Raji (cell line): ENCODE measurements around the gene CWF19L2.

Experiments
- POLR2A ChIP-seq: IDR thresholded peaks from 2 replicates; pipeline ENCODE4 v1.6.1; 2011; ENCODE audit warnings: low read depth, low read length, control low read depth; ENCODE audit not compliant: insufficient read depth

The CWF19L2 gene

GRCh38 chr11:107453594-107454286, 3.9 kb downstream of the CWF19L2 start:
- no peak for TF ChIP-seq POLR2A

GRCh38 chr11:107446822-107447431, 10.7 kb downstream of the CWF19L2 start:
- TF ChIP-seq POLR2A = no peak

- TF ChIP-seq POLR2A = no peak
Observed at GRCh38 chr11:107442715-107443215, 14.9 kb downstream of the CWF19L2 start.

GRCh38 chr11:107439586-107440167, 17.9 kb downstream of the CWF19L2 start:
- no peak for TF ChIP-seq POLR2A

GRCh38 chr11:107438148-107438547, 19.5 kb downstream of the CWF19L2 start:
- no peak for TF ChIP-seq POLR2A

- TF ChIP-seq POLR2A = no peak
Observed at GRCh38 chr11:107430525-107430924, 27.1 kb downstream of the CWF19L2 start.

GRCh38 chr11:107427569-107428180, 29.9 kb downstream of the CWF19L2 start:
- TF ChIP-seq POLR2A = no peak

GRCh38 chr11:107413352-107413751, 44.3 kb downstream of the CWF19L2 start:
- no peak for TF ChIP-seq POLR2A

GRCh38 chr11:107408762-107409211, 48.8 kb downstream of the CWF19L2 start:
- TF ChIP-seq POLR2A = no peak

GRCh38 chr11:107405260-107405659, 52.4 kb downstream of the CWF19L2 start:
- TF ChIP-seq POLR2A = no peak

- no peak for TF ChIP-seq POLR2A
Observed at GRCh38 chr11:107397357-107397756, 60.3 kb downstream of the CWF19L2 start.

GRCh38 chr11:107392611-107393010, 65.0 kb downstream of the CWF19L2 start:
- no peak for TF ChIP-seq POLR2A

- TF ChIP-seq POLR2A = no peak
Observed at GRCh38 chr11:107387666-107388065, 70.0 kb downstream of the CWF19L2 start.

GRCh38 chr11:107385361-107385981, 72.2 kb downstream of the CWF19L2 start:
- TF ChIP-seq POLR2A = no peak
